ENCODE data around the gene TTYH3.

TTYH3 gene

DNA sequence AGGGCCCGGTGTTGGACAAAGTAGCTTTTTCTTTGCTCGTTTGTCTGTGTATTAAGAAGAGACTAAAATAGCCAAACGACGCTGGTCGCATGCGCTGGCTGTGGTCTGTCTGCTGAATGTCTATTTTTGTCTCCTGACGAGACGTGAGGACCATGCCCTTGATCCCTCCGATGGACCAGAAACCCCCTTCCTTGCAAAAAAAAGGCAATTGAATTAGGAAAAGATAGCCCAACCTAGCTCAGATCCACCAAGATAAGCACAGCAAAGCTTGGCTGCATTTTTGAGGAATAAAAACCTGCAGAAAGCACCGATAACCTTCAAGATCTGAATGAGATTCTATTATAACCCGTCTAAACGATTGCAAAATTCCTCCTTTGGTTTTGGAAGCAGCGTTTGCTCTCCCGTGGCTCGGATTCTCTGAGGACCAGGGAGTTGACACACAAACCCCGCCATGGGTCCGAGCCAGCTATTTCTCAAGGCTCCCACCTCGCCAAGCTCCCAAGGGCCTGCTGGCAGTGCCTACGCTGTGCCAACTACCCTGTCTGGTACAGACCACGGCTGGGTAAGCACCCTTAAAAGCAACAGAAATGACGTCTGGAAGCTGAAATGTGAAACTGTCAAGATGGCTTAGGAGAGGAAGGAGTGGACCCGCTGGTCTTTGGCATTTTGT, 17.7 kb upstream of the TTYH3 start (continued):
- no peak for TF ChIP-seq ZNF366 (tag by site-specific recombination; conservative IDR thresholded peaks at IDR 0.05)
- no peak for TF ChIP-seq SP7 (tag by site-specific recombination; IDR thresholded peaks at IDR 0.05)
- no peak for TF ChIP-seq ZNF223 (tag by site-specific recombination; IDR thresholded peaks at IDR 0.05)

- POLR2A ChIA-PET: no interaction called here
These were observed 17.0 kb upstream of the TTYH3 start for GRCh38 chr7:2614631-2615330.

More at GRCh38 chr7:2614631-2615330, 17.0 kb upstream of the TTYH3 start:
- H3K27ac ChIP-seq (ENCODE audit: extremely low read depth, low read depth, low read length): no peak overlapping the region
- no peak for TF ChIP-seq ZNF26 (tag by site-specific recombination; IDR thresholded peaks at IDR 0.05)
- no peak for TF ChIP-seq RBAK (tag by site-specific recombination; IDR thresholded peaks at IDR 0.05)
- no peak for TF ChIP-seq ZNF544 (tag by site-specific recombination; IDR thresholded peaks at IDR 0.05)
- TF ChIP-seq ZNF623 (tag by site-specific recombination; IDR thresholded peaks at IDR 0.05): no peak
- no peak for TF ChIP-seq KLF8 (tag by site-specific recombination; IDR thresholded peaks at IDR 0.05)
- no peak for TF ChIP-seq ZNF423 (tag by site-specific recombination; IDR thresholded peaks at IDR 0.05)
- no peak for TF ChIP-seq ZNF140 (tag by site-specific recombination; IDR thresholded peaks at IDR 0.05)
- TF ChIP-seq ZNF174 (tag by site-specific recombination; IDR thresholded peaks at IDR 0.05): no peak
- no peak for TF ChIP-seq MEIS1 (CRISPR knock-in tag; IDR thresholded peaks at IDR 0.05; ENCODE audit: borderline replicate concordance)
- TF ChIP-seq, protein P1, sequence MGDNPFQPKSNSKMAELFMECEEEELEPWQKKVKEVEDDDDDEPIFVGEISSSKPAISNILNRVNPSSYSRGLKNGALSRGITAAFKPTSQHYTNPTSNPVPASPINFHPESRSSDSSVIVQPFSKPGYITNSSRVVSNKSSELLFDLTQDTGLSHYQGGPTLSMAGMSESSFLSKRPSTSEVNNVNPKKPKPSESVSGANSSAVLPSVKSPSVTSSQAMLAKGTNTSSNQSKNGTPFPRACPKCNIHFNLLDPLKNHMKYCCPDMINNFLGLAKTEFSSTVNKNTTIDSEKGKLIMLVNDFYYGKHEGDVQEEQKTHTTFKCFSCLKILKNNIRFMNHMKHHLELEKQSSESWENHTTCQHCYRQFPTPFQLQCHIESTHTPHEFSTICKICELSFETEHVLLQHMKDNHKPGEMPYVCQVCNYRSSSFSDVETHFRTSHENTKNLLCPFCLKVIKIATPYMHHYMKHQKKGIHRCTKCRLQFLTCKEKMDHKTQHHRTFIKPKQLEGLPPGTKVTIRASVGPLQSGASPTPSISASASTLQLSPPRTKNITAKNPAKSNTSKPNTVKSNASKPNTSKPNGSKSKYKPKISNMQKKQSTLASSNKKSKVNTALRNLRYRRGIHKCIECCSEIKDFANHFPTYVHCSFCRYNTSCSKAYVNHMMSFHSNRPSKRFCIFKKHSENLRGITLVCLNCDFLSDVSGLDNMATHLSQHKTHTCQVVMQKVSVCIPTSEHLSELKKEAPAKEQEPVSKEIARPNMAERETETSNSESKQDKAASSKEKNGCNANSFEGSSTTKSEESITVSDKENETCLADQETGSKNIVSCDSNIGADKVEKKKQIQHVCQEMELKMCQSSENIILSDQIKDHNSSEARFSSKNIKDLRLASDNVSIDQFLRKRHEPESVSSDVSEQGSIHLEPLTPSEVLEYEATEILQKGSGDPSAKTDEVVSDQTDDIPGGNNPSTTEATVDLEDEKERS (tag by site-specific recombination; IDR thresholded peaks at IDR 0.05): no peak
- no peak for TF ChIP-seq ZNF610 (tag by site-specific recombination; IDR thresholded peaks at IDR 0.05; ENCODE audit: borderline replicate concordance)
- no peak for TF ChIP-seq ZNF112 (tag by site-specific recombination; IDR thresholded peaks at IDR 0.05)
- no peak for TF ChIP-seq SETDB1 (IDR thresholded peaks at IDR 0.05; ENCODE audit: insufficient read length, low read length)
- no peak for TF ChIP-seq EGR2 (tag by site-specific recombination; IDR thresholded peaks at IDR 0.05; ENCODE audit: low read depth)
- TF ChIP-seq KLF17 (tag by site-specific recombination; IDR thresholded peaks at IDR 0.05): no peak
- TF ChIP-seq GLI4 (tag by site-specific recombination; IDR thresholded peaks at IDR 0.05): no peak
- TF ChIP-seq ZNF132 (tag by site-specific recombination; IDR thresholded peaks at IDR 0.05; ENCODE audit: borderline replicate concordance): no peak
- no peak for TF ChIP-seq ZNF600 (tag by site-specific recombination; IDR thresholded peaks at IDR 0.05)
- no peaks in the 10 kb centered on the region for H3K36me3 ChIP-seq (ENCODE audit: control insufficient read depth in 2 of 2, insufficient read depth in 1 of 2, low read length in 2 of 2)
- no peak overlapping the region for H3K4me3 ChIP-seq (ENCODE audit: low read depth, low read length)
- CTCF ChIA-PET: interaction anchor here (1.3 kb wide), 1 partner anchor 15 kb away, joined by 3 read pairs; no protein-coding TSS in a partner anchor
- H3K9me3 ChIP-seq (ENCODE audit: control insufficient read depth, insufficient read depth, low read depth, low read length): no peaks in the 10 kb centered on the region
- no peaks in the 10 kb centered on the region for H3K4me1 ChIP-seq (ENCODE audit: control insufficient read depth, insufficient read depth, low read length)

All from HEK293 (cell line).